ENCODE data around the gene ATP11B. TPM values are rescaled to one million over a fixed set of nuclear protein-coding genes. Genes with fewer than 3 reads are reported as not detected.
"Not testable (repeated sequence)": the region's sequence is repeated elsewhere in the genome, so short reads cannot be mapped to it uniquely, and the experiment has no call there.

Gene ATP11B
- polyA plus RNA-seq, 3 donors, result 11.1 to 25.1 (median 13.5) TPM

DNA sequence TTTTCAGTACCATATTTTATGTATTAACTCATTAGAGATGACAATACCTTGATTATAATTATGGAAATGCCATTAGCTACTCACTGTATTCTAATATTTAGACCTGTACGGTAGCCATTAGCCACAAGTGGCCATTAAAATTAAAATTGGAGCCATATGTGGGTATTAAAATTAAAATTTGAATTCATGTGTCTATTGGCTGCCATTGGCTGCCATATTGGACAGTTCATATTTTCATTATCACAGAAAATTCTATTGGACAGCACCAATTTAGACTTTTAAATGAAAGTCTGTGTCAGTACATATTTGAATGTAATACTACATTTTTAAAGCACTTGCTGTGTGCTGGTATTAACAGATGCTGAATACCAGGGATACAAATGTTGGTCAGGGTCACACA lies 3.0 kb downstream of the ATP11B start:
- Histone ChIP-seq H3K79me2 (ENCODE audit: insufficient read depth, low read length) (peaks cover 79% of the 10 kb centered on the region), H3K27ac (ENCODE audit: low read depth in 1 of 2, low read length in 2 of 2) (no peak overlapping the region), H3K4me2 (replicated peaks; ENCODE audit: extremely low read depth, low read length, poor library complexity, severe bottlenecking) (no peak overlapping the region), H3K4me3 (replicated peaks in 1 of 3; ENCODE audit: low read depth in 2 of 3, low read length in 3 of 3) (no peak overlapping the region), H3K36me3 (replicated peaks in 1 of 2; ENCODE audit: control insufficient read depth in 1 of 2, insufficient read depth in 2 of 2, low read length in 2 of 2) (peaks cover 0 to 2% of the 10 kb centered on the region in 2 donors), H3K9me3 (replicated peaks in 1 of 2; ENCODE audit: control insufficient read depth in 1 of 2, insufficient read depth in 1 of 2, low read length in 2 of 2) (no peaks in the 10 kb centered on the region), H3K4me1 (ENCODE audit: control insufficient read depth in 1 of 2, insufficient read depth in 2 of 2, low read length in 2 of 2) (peaks cover 22 to 33% of the 10 kb centered on the region in 2 donors), H2AFZ (ENCODE audit: insufficient read depth, low read depth, low read length, poor library complexity, severe bottlenecking) (no peak overlapping the region), H3K27me3 (ENCODE audit: control insufficient read depth in 2 of 2, insufficient read depth in 2 of 2, low read length in 2 of 2) (no peaks in the 10 kb centered on the region), H3K9ac (ENCODE audit: insufficient read depth, low read length, poor library complexity, severe bottlenecking) (no peak overlapping the region), H4K20me1 (ENCODE audit: insufficient read depth, low read length) (peaks cover 38% of the 10 kb centered on the region)
- intact Hi-C loops (cut with micrococcal nuclease), result no loop called here
- no peaks in the 10 kb centered on the region for H3K9me3 Mint-ChIP-seq
- H3K36me3 Mint-ChIP-seq, result peaks cover 5 to 9% of the 10 kb centered on the region in 2 donors
- TF ChIP-seq, protein P1, sequence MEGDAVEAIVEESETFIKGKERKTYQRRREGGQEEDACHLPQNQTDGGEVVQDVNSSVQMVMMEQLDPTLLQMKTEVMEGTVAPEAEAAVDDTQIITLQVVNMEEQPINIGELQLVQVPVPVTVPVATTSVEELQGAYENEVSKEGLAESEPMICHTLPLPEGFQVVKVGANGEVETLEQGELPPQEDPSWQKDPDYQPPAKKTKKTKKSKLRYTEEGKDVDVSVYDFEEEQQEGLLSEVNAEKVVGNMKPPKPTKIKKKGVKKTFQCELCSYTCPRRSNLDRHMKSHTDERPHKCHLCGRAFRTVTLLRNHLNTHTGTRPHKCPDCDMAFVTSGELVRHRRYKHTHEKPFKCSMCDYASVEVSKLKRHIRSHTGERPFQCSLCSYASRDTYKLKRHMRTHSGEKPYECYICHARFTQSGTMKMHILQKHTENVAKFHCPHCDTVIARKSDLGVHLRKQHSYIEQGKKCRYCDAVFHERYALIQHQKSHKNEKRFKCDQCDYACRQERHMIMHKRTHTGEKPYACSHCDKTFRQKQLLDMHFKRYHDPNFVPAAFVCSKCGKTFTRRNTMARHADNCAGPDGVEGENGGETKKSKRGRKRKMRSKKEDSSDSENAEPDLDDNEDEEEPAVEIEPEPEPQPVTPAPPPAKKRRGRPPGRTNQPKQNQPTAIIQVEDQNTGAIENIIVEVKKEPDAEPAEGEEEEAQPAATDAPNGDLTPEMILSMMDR (IDR thresholded peaks at IDR 0.05), result no peak
- peaks cover 32% of the 10 kb centered on the region for H3K4me1 Mint-ChIP-seq
- H3K4me3 Mint-ChIP-seq, result no peak overlapping the region
- H3K27me3 Mint-ChIP-seq (ENCODE audit: low read depth in 3 of 3), result no peaks in the 10 kb centered on the region
- H3K27ac Mint-ChIP-seq, result no peak overlapping the region
- no CpG with 5 or more reads among the region's 1 CpG for WGBS (ENCODE audit: insufficient coverage)
- no peak for DNase-seq

DNA sequence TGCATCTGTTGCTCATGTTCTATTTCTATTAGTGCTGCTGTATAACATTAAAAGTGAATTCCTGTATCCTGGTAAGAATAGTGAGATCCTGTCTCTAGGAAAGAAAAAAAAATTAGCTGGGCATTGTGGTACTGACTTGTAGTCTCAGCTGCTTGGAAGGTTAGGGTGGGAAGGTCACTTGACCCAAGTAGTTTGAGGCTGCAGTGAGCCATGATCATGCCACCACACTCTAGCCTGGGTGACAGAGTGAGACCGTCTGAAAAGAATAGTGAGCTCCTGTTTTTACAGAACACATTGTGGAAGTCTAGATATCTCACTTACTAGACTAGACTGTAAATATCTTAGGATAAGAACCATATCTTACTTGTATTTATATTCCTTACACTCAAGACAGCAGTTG lies 4.6 kb downstream of the ATP11B start:
- Histone ChIP-seq H3K9ac (ENCODE audit: insufficient read depth, low read length, poor library complexity, severe bottlenecking) (no peak overlapping the region), H3K4me2 (replicated peaks; ENCODE audit: extremely low read depth, low read length, poor library complexity, severe bottlenecking) (no peak overlapping the region)
- peaks cover 41% of the 10 kb centered on the region for H3K4me1 Mint-ChIP-seq

GRCh38 chr3:182799143-182799542 lies 5.8 kb downstream of the ATP11B start:
- H3K4me2 ChIP-seq (replicated peaks; ENCODE audit: extremely low read depth, low read length, poor library complexity, severe bottlenecking); H3K36me3 ChIP-seq (replicated peaks in 1 of 2; ENCODE audit: control insufficient read depth in 1 of 2, insufficient read depth in 2 of 2, low read length in 2 of 2); H3K36me3 Mint-ChIP-seq; H3K27me3 ChIP-seq (ENCODE audit: control insufficient read depth in 2 of 2, insufficient read depth in 2 of 2, low read length in 2 of 2); H2AFZ ChIP-seq (ENCODE audit: insufficient read depth, low read depth, low read length, poor library complexity, severe bottlenecking); intact Hi-C loops (cut with micrococcal nuclease); DNase-seq; H3K9me3 ChIP-seq (replicated peaks in 1 of 2; ENCODE audit: control insufficient read depth in 1 of 2, insufficient read depth in 1 of 2, low read length in 2 of 2); H3K9ac ChIP-seq (ENCODE audit: insufficient read depth, low read length, poor library complexity, severe bottlenecking); H3K9me3 Mint-ChIP-seq; H3K4me3 ChIP-seq (replicated peaks in 1 of 3; ENCODE audit: low read depth in 2 of 3, low read length in 3 of 3); H3K27ac ChIP-seq (ENCODE audit: low read depth in 1 of 2, low read length in 2 of 2); H3K4me3 Mint-ChIP-seq; H3K27me3 Mint-ChIP-seq (ENCODE audit: low read depth in 3 of 3): not testable (repeated sequence)
- H4K20me1 ChIP-seq (ENCODE audit: insufficient read depth, low read length), result peaks cover 63% of the 10 kb centered on the region
- H3K79me2 ChIP-seq (ENCODE audit: insufficient read depth, low read length), result peaks cover 96% of the 10 kb centered on the region
- Mint-ChIP-seq H3K4me1 (peaks cover 49% of the 10 kb centered on the region), H3K27ac (peak overlapping the region in 2 of 7 donors; percentile 40 to 75)
- 100% methylated on average over 5 of the region's 16 CpGs for WGBS (ENCODE audit: insufficient coverage)
- peaks cover 34 to 48% of the 10 kb centered on the region in 2 donors for H3K4me1 ChIP-seq (ENCODE audit: control insufficient read depth in 1 of 2, insufficient read depth in 2 of 2, low read length in 2 of 2)

More for the DNA sequence above, 4.6 kb downstream of the ATP11B start:
- TF ChIP-seq, protein P1 (IDR thresholded peaks at IDR 0.05), result no peak
- peaks cover 26 to 37% of the 10 kb centered on the region in 2 donors for H3K4me1 ChIP-seq (ENCODE audit: control insufficient read depth in 1 of 2, insufficient read depth in 2 of 2, low read length in 2 of 2)
- H4K20me1 ChIP-seq (ENCODE audit: insufficient read depth, low read length), result peaks cover 54% of the 10 kb centered on the region
- peaks cover 0 to 2% of the 10 kb centered on the region in 2 donors for H3K36me3 ChIP-seq (replicated peaks in 1 of 2; ENCODE audit: control insufficient read depth in 1 of 2, insufficient read depth in 2 of 2, low read length in 2 of 2)
- peak overlapping the region in 3 of 7 donors; percentile 29 to 68 (median 42) for H3K27ac Mint-ChIP-seq
- no peaks in the 10 kb centered on the region for H3K9me3 Mint-ChIP-seq
- no peak for DNase-seq
- H3K9me3 ChIP-seq (replicated peaks in 1 of 2; ENCODE audit: control insufficient read depth in 1 of 2, insufficient read depth in 1 of 2, low read length in 2 of 2), result no peaks in the 10 kb centered on the region
- H3K27ac ChIP-seq (ENCODE audit: low read depth in 1 of 2, low read length in 2 of 2), result no peak overlapping the region
- H3K27me3 Mint-ChIP-seq (ENCODE audit: low read depth in 3 of 3), result no peaks in the 10 kb centered on the region
- no peak overlapping the region for H3K4me3 Mint-ChIP-seq
- no peak overlapping the region for H2AFZ ChIP-seq (ENCODE audit: insufficient read depth, low read depth, low read length, poor library complexity, severe bottlenecking)
- WGBS (ENCODE audit: insufficient coverage), result no CpG with 5 or more reads among the region's 1 CpG
- peaks cover 91% of the 10 kb centered on the region for H3K79me2 ChIP-seq (ENCODE audit: insufficient read depth, low read length)
- intact Hi-C loops (cut with micrococcal nuclease), result no loop called here
- H3K27me3 ChIP-seq (ENCODE audit: control insufficient read depth in 2 of 2, insufficient read depth in 2 of 2, low read length in 2 of 2), result no peaks in the 10 kb centered on the region
- H3K4me3 ChIP-seq (replicated peaks in 1 of 3; ENCODE audit: low read depth in 2 of 3, low read length in 3 of 3), result no peak overlapping the region
- peaks cover 5 to 9% of the 10 kb centered on the region in 2 donors for H3K36me3 Mint-ChIP-seq
